DOHH2 (cell line): ENCODE results near the gene NBAS.

Experiments
- EZH2phosphoT487 ChIP-seq: fragments of 200-600 bp; sonication (generic); IDR thresholded peaks from 2 replicates; pipeline ENCODE4 v1.6.1; 2017; ENCODE audit warnings: borderline replicate concordance, mild to moderate bottlenecking, antibody characterized with exemption, low read length, moderate library complexity, mixed read lengths
- TF ChIP-seq, protein P1 (sequence below): fragments of 200-600 bp; sonication (generic); IDR thresholded peaks from one replicate; pipeline ENCODE4 v1.5.1; 2014; ENCODE audit warnings: antibody characterized with exemption, mild to moderate bottlenecking, low read depth, low read length; ENCODE audit not compliant: poor library complexity, severe bottlenecking

GRCh38 chr2:15588329-15588919, 27.3 kb upstream of the NBAS start:
- TF ChIP-seq, protein P1, sequence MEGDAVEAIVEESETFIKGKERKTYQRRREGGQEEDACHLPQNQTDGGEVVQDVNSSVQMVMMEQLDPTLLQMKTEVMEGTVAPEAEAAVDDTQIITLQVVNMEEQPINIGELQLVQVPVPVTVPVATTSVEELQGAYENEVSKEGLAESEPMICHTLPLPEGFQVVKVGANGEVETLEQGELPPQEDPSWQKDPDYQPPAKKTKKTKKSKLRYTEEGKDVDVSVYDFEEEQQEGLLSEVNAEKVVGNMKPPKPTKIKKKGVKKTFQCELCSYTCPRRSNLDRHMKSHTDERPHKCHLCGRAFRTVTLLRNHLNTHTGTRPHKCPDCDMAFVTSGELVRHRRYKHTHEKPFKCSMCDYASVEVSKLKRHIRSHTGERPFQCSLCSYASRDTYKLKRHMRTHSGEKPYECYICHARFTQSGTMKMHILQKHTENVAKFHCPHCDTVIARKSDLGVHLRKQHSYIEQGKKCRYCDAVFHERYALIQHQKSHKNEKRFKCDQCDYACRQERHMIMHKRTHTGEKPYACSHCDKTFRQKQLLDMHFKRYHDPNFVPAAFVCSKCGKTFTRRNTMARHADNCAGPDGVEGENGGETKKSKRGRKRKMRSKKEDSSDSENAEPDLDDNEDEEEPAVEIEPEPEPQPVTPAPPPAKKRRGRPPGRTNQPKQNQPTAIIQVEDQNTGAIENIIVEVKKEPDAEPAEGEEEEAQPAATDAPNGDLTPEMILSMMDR = peak; percentile 43
- TF ChIP-seq EZH2phosphoT487 = no peak
